H9 (cell line): ENCODE measurements around the gene MAS1. TPM values are rescaled to one million over a fixed set of nuclear protein-coding genes. Genes with fewer than 3 reads are reported as not detected.

ENCODE experiments used
- DNase-seq: peaks from one replicate; pipeline ENCODE4 v3.0.0-alpha.2; 2017
- H2AFZ ChIP-seq: one replicate; pipeline ENCODE4 v1.6.1; 2013; ENCODE audit warnings: mild to moderate bottlenecking, low read length, control low read depth, moderate library complexity
- H2AK5ac ChIP-seq: 2 replicates; pipeline ENCODE4 v1.6.1; 2013; ENCODE audit warnings: low read length, control low read depth, mixed read lengths; ENCODE audit not compliant: insufficient read length
- H2BK120ac ChIP-seq: one replicate; pipeline ENCODE4 v1.6.1; 2013; ENCODE audit warnings: low read depth, mild to moderate bottlenecking, low read length, control low read depth, inconsistent platforms; ENCODE audit not compliant: poor library complexity, severe bottlenecking
- H2BK12ac ChIP-seq: 2 replicates; pipeline ENCODE4 v1.6.1; 2013; ENCODE audit warnings: low read length, control low read depth, mixed read lengths, low read depth; ENCODE audit not compliant: insufficient read length
- H2BK15ac ChIP-seq: 2 replicates; pipeline ENCODE4 v1.6.1; 2013; ENCODE audit warnings: low read depth, low read length, control low read depth
- H2BK20ac ChIP-seq: one replicate; pipeline ENCODE4 v1.6.1; 2013; ENCODE audit warnings: low read depth, mild to moderate bottlenecking, low read length, control low read depth, inconsistent platforms; ENCODE audit not compliant: poor library complexity, severe bottlenecking
- H2BK5ac ChIP-seq: 2 replicates; pipeline ENCODE4 v1.6.1; 2013; ENCODE audit warnings: low read length, control low read depth, mixed read lengths; ENCODE audit not compliant: insufficient read length
- H3K14ac ChIP-seq: 2 replicates; pipeline ENCODE4 v1.6.1; 2013; ENCODE audit warnings: low read length, control low read depth; ENCODE audit not compliant: insufficient read depth
- H3K18ac ChIP-seq: 2 replicates; pipeline ENCODE4 v1.6.1; 2013; ENCODE audit warnings: low read depth, mild to moderate bottlenecking, mixed read lengths, low read length, control low read depth; ENCODE audit not compliant: insufficient read length
- H3K23ac ChIP-seq: 2 replicates; pipeline ENCODE4 v1.6.1; 2013; ENCODE audit warnings: low read length, control low read depth, mixed read lengths, low read depth; ENCODE audit not compliant: insufficient read length
- H3K23me2 ChIP-seq: 2 replicates; pipeline ENCODE4 v1.6.1; 2013; ENCODE audit warnings: low read depth, mild to moderate bottlenecking, mixed read lengths, low read length, control low read depth; ENCODE audit not compliant: insufficient read length, poor library complexity, severe bottlenecking
- H3K27ac ChIP-seq: 2 replicates; pipeline ENCODE4 v1.5.1; 2013; ENCODE audit warnings: low read length, control low read depth, mixed read lengths, low read depth; ENCODE audit not compliant: insufficient read length
- H3K27me3 ChIP-seq: 2 replicates; pipeline ENCODE4 v1.6.1; 2013; ENCODE audit warnings: low read length, control low read depth, inconsistent platforms; ENCODE audit not compliant: insufficient read depth
- H3K4ac ChIP-seq: 2 replicates; pipeline ENCODE4 v1.6.1; 2013; ENCODE audit warnings: low read depth, mild to moderate bottlenecking, control low read depth, inconsistent platforms, low read length, moderate library complexity
- H3K4me1 ChIP-seq: 2 replicates; pipeline ENCODE4 v1.6.1; 2013; ENCODE audit warnings: low read length, control low read depth, inconsistent platforms; ENCODE audit not compliant: insufficient read depth
- H3K4me2 ChIP-seq: 2 replicates; pipeline ENCODE4 v1.6.1; 2013; ENCODE audit warnings: low read length, control low read depth, mixed read lengths; ENCODE audit not compliant: insufficient read length, insufficient read depth
- H3K56ac ChIP-seq: 2 replicates; pipeline ENCODE4 v1.6.1; 2013; ENCODE audit warnings: low read depth, mild to moderate bottlenecking, mixed read lengths, low read length, control low read depth; ENCODE audit not compliant: insufficient read length
- H3K79me1 ChIP-seq: 2 replicates; pipeline ENCODE4 v1.6.1; 2013; ENCODE audit warnings: low read depth, mild to moderate bottlenecking, moderate library complexity, low read length, control low read depth, inconsistent platforms; ENCODE audit not compliant: insufficient read depth, poor library complexity, severe bottlenecking
- H3K79me2 ChIP-seq: 2 replicates; pipeline ENCODE4 v1.6.1; 2013; ENCODE audit warnings: low read length, control low read depth, inconsistent platforms; ENCODE audit not compliant: insufficient read depth
- H3K9ac ChIP-seq: 2 replicates; pipeline ENCODE4 v1.6.1; 2013; ENCODE audit warnings: low read length, control low read depth, mixed read lengths; ENCODE audit not compliant: insufficient read length; ENCODE audit errors: extremely low read depth
- H3K9me3 ChIP-seq: one replicate; pipeline ENCODE4 v1.6.1; 2013; ENCODE audit warnings: low read depth, low read length, inconsistent platforms; ENCODE audit not compliant: control insufficient read depth
- H3T11ph ChIP-seq: one replicate; pipeline ENCODE4 v1.6.1; 2013; ENCODE audit warnings: mild to moderate bottlenecking, low read length, control low read depth, inconsistent platforms
- H4K20me1 ChIP-seq: one replicate; pipeline ENCODE4 v1.6.1; 2013; ENCODE audit not compliant: control insufficient read depth, insufficient read length, insufficient read depth
- H4K5ac ChIP-seq: 2 replicates; pipeline ENCODE4 v1.6.1; 2013; ENCODE audit warnings: low read depth, mild to moderate bottlenecking, mixed read lengths, low read length, control low read depth; ENCODE audit not compliant: insufficient read length
- H4K8ac ChIP-seq: replicated peaks from 2 replicates; pipeline ENCODE4 v1.6.1; 2013; ENCODE audit warnings: low read length, control low read depth, mixed read lengths, low read depth; ENCODE audit not compliant: insufficient read length
- H4K91ac ChIP-seq: 2 replicates; pipeline ENCODE4 v1.6.1; 2013; ENCODE audit warnings: low read depth, mild to moderate bottlenecking, moderate library complexity, mixed read lengths, low read length, control low read depth; ENCODE audit not compliant: insufficient read length
- H3K27ac Mint-ChIP-seq, 3 experiments: 2 replicates in 2 of 3; 3 replicates in 1 of 3; pipeline ENCODE4 v1.8.0; 2020 to 2021; ENCODE audit warnings: mixed read lengths in 3 of 3, mild to moderate bottlenecking in 1 of 3, moderate library complexity in 1 of 3
- H3K27me3 Mint-ChIP-seq: 2 replicates; pipeline ENCODE4 v1.8.0; 2021; ENCODE audit warnings: low read depth, mild to moderate bottlenecking, moderate library complexity, mixed read lengths
- H3K36me3 Mint-ChIP-seq, 3 experiments: 2 replicates in 2 of 3; 3 replicates in 1 of 3; pipeline ENCODE4 v1.8.0; 2020 to 2021; ENCODE audit warnings: low read depth in 3 of 3, mixed read lengths in 3 of 3; ENCODE audit not compliant: insufficient read depth in 1 of 3
- H3K4me1 Mint-ChIP-seq, 2 experiments: 2 replicates each; pipeline ENCODE4 v1.8.0; 2020; ENCODE audit warnings: mixed read lengths in 2 of 2
- H3K4me3 Mint-ChIP-seq, 2 experiments: 2 replicates in 1 of 2; 3 replicates in 1 of 2; pipeline ENCODE4 v1.8.0; 2020 to 2021; ENCODE audit warnings: mild to moderate bottlenecking in 2 of 2, mixed read lengths in 2 of 2, moderate library complexity in 1 of 2
- H3K9me3 Mint-ChIP-seq, 2 experiments: 2 replicates in 1 of 2; 3 replicates in 1 of 2; pipeline ENCODE4 v1.8.0; 2020; ENCODE audit warnings: mild to moderate bottlenecking in 2 of 2, mixed read lengths in 2 of 2, moderate library complexity in 1 of 2
- WGBS: extraction: QIAGEN DNeasy Blood & Tissue Kit; methylation state at CpG from one replicate; pipeline ENCODE4 v1.1.7; 2013; ENCODE audit warnings: missing lambda C conversion rate, low lambda C conversion rate, mixed read lengths; ENCODE audit not compliant: insufficient read length; ENCODE audit errors: extremely low coverage; 5-methylcytosine and 5-hydroxymethylcytosine counted together
- total RNA-seq: library from RNA; stranded (reverse); gene quantifications from 2 replicates; pipeline ENCODE4 v1.2.1, GENCODE V29; 2021
- TF ChIP-seq, protein P1 (sequence below): fragments of 200-600 bp; sonication (generic); conservative IDR thresholded peaks from 3 replicates; pipeline ENCODE4 v1.8.0; 2021; ENCODE audit warnings: antibody characterized with exemption, mild to moderate bottlenecking

Gene MAS1
- total RNA-seq, 1 experiment from 2014 or later = 0.02 TPM

DNA sequence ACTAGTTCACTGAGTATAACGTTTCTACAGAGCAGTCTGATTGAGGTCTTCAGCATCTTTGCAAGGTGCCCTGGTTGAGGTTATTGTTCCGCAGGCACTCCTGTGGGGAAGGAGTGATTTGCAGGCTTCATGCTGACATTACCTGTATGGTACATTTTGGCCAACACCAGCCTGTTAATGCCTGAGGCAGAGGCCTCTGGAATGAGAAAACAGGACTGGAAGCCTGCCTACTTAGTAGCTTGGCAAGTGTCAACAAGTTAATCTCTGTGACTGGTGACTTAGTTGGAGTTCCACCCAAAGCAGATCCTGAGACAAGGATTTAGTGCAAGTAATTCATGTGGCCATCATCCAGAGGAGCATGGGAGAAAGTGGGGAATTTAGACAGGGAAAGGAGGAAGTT lies 24.6 kb downstream of the MAS1 start:
- H3K9me3 Mint-ChIP-seq = no peaks in the 10 kb centered on the region
- no peak overlapping the region for H3T11ph ChIP-seq
- H4K5ac ChIP-seq = no peak overlapping the region

More for the DNA sequence above, 24.6 kb downstream of the MAS1 start:
- TF ChIP-seq, protein P1, sequence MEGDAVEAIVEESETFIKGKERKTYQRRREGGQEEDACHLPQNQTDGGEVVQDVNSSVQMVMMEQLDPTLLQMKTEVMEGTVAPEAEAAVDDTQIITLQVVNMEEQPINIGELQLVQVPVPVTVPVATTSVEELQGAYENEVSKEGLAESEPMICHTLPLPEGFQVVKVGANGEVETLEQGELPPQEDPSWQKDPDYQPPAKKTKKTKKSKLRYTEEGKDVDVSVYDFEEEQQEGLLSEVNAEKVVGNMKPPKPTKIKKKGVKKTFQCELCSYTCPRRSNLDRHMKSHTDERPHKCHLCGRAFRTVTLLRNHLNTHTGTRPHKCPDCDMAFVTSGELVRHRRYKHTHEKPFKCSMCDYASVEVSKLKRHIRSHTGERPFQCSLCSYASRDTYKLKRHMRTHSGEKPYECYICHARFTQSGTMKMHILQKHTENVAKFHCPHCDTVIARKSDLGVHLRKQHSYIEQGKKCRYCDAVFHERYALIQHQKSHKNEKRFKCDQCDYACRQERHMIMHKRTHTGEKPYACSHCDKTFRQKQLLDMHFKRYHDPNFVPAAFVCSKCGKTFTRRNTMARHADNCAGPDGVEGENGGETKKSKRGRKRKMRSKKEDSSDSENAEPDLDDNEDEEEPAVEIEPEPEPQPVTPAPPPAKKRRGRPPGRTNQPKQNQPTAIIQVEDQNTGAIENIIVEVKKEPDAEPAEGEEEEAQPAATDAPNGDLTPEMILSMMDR = no peak
- no peaks in the 10 kb centered on the region; a peak in 1 of 7 replicates for H3K36me3 Mint-ChIP-seq
- H2BK5ac ChIP-seq = no peak overlapping the region
- H4K91ac ChIP-seq = no peak overlapping the region
- no peak overlapping the region for H3K9ac ChIP-seq
- H3K4me3 Mint-ChIP-seq = no peak overlapping the region
- H4K20me1 ChIP-seq = no peaks in the 10 kb centered on the region
- no peak overlapping the region for H2BK12ac ChIP-seq
- no peaks in the 10 kb centered on the region for H3K79me1 ChIP-seq
- H3K9me3 ChIP-seq = no peaks in the 10 kb centered on the region
- H3K4me2 ChIP-seq = no peak overlapping the region
- H3K18ac ChIP-seq = no peak overlapping the region
- H3K4me1 ChIP-seq = no peaks in the 10 kb centered on the region
- WGBS = no CpG with 5 or more reads among the region's 2 CpGs
- no peak overlapping the region for H3K23ac ChIP-seq
- H3K56ac ChIP-seq = no peak overlapping the region
- no peak for DNase-seq
- H2BK15ac ChIP-seq = no peak overlapping the region
- H3K14ac ChIP-seq = no peak overlapping the region
- H3K27me3 Mint-ChIP-seq = peaks cover 9% of the 10 kb centered on the region
- H3K27ac ChIP-seq = no peak overlapping the region
- H3K23me2 ChIP-seq = no peaks in the 10 kb centered on the region
- no peak overlapping the region for H2AK5ac ChIP-seq
- H2BK20ac ChIP-seq = no peak overlapping the region
- no peak overlapping the region for H4K8ac ChIP-seq
- peaks cover 5 to 12% of the 10 kb centered on the region in 2 experiments; a peak in 1 of 4 replicates for H3K4me1 Mint-ChIP-seq
- H3K27me3 ChIP-seq = no peaks in the 10 kb centered on the region
- H3K79me2 ChIP-seq = no peaks in the 10 kb centered on the region
- H3K4ac ChIP-seq = no peak overlapping the region
- no peak overlapping the region for H2BK120ac ChIP-seq
- H3K27ac Mint-ChIP-seq = 0 out of 7 replicates have a peak overlapping the region, but pooled peaks of 1 of the 3 experiments have one; percentile 6
- H2AFZ ChIP-seq = no peak overlapping the region
